ENCODE data around the gene NTF4. TPM values are rescaled to one million over a fixed set of nuclear protein-coding genes. Genes with fewer than 3 reads are reported as not detected.

The NTF4 gene
- total RNA-seq, 1 experiment from 2014 or later, result 3.9 TPM

DNA sequence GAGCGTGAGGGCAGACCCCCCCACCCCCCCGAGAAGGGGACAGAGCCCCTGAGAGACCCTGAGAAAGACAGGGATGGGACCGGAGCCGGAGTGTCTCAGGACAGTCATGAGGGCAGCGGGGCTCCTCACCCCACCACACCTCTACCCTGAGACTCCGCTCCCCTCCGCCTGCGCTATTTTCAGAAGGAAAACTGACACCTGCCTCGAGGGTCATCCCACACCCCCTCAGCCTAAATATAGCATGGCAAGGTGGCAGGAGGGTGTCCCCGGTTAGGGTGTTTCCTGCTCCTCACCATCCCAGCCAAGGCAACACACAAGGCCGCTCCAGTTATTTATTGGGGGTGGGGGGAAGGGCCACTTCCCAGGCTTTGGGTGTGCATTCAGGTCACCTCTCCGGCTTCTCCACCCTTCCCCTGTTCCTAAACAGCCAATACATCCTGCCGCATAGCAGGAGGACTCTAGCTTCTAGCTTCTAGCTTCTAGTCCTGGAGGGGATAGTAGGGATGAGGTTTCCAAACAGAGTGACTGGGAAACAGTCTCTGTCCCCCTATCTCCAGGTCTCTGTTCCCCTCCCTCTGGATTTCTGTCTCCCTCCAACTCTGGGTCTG, 1.4 kb upstream of the NTF4 start:
- ATAC-seq, result peak; percentile 4; the same call in 1 of the 2 replicates
- Mint-ChIP-seq H3K36me3 (no peaks in the 10 kb centered on the region; the same call in 1 of the 2 replicates), H3K27ac (no peak overlapping the region), H3K27me3 (ENCODE audit: low read depth) (peaks cover 79% of the 10 kb centered on the region), H3K4me1 (peaks cover 33% of the 10 kb centered on the region), H3K9me3 (peaks cover 8% of the 10 kb centered on the region), H3K4me3 (peak overlapping the region; percentile 66)
- ChIA-PET POLR2A (interaction anchor here (1.1 kb wide), 1 partner anchor 144 kb away, joined by 3 read pairs; no protein-coding TSS in a partner anchor), CTCF (interaction anchor here (0.9 to 4.6 kb wide), 9 partner anchors 8 to 127 kb away, joined by 3 to 26 read pairs (median 17); partner anchors contain the start of genes CGB7, GYS1, LIN7B and RUVBL2)
- TF ChIP-seq, protein P1, sequence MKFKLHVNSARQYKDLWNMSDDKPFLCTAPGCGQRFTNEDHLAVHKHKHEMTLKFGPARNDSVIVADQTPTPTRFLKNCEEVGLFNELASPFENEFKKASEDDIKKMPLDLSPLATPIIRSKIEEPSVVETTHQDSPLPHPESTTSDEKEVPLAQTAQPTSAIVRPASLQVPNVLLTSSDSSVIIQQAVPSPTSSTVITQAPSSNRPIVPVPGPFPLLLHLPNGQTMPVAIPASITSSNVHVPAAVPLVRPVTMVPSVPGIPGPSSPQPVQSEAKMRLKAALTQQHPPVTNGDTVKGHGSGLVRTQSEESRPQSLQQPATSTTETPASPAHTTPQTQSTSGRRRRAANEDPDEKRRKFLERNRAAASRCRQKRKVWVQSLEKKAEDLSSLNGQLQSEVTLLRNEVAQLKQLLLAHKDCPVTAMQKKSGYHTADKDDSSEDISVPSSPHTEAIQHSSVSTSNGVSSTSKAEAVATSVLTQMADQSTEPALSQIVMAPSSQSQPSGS (CRISPR knock-in tag; IDR thresholded peaks at IDR 0.05; ENCODE audit: borderline replicate concordance, low read depth), result no peak
- TF ChIP-seq, protein P2, sequence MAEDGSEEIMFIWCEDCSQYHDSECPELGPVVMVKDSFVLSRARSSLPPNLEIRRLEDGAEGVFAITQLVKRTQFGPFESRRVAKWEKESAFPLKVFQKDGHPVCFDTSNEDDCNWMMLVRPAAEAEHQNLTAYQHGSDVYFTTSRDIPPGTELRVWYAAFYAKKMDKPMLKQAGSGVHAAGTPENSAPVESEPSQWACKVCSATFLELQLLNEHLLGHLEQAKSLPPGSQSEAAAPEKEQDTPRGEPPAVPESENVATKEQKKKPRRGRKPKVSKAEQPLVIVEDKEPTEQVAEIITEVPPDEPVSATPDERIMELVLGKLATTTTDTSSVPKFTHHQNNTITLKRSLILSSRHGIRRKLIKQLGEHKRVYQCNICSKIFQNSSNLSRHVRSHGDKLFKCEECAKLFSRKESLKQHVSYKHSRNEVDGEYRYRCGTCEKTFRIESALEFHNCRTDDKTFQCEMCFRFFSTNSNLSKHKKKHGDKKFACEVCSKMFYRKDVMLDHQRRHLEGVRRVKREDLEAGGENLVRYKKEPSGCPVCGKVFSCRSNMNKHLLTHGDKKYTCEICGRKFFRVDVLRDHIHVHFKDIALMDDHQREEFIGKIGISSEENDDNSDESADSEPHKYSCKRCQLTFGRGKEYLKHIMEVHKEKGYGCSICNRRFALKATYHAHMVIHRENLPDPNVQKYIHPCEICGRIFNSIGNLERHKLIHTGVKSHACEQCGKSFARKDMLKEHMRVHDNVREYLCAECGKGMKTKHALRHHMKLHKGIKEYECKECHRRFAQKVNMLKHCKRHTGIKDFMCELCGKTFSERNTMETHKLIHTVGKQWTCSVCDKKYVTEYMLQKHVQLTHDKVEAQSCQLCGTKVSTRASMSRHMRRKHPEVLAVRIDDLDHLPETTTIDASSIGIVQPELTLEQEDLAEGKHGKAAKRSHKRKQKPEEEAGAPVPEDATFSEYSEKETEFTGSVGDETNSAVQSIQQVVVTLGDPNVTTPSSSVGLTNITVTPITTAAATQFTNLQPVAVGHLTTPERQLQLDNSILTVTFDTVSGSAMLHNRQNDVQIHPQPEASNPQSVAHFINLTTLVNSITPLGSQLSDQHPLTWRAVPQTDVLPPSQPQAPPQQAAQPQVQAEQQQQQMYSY (CRISPR knock-in tag; IDR thresholded peaks at IDR 0.05), result peak; percentile 66; the same call in 1 of the 2 replicates
- no peak for TF ChIP-seq NFYB (CRISPR knock-in tag; conservative IDR thresholded peaks at IDR 0.05; ENCODE audit: low read depth)
- TF ChIP-seq, protein P3, sequence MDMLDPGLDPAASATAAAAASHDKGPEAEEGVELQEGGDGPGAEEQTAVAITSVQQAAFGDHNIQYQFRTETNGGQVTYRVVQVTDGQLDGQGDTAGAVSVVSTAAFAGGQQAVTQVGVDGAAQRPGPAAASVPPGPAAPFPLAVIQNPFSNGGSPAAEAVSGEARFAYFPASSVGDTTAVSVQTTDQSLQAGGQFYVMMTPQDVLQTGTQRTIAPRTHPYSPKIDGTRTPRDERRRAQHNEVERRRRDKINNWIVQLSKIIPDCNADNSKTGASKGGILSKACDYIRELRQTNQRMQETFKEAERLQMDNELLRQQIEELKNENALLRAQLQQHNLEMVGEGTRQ (CRISPR knock-in tag; IDR thresholded peaks at IDR 0.05), result no peak
- TF ChIP-seq CBFB (CRISPR knock-in tag; IDR thresholded peaks at IDR 0.05; ENCODE audit: low read depth), result no peak
- DNase-seq (ENCODE audit: low spot score), result no peak

DNA sequence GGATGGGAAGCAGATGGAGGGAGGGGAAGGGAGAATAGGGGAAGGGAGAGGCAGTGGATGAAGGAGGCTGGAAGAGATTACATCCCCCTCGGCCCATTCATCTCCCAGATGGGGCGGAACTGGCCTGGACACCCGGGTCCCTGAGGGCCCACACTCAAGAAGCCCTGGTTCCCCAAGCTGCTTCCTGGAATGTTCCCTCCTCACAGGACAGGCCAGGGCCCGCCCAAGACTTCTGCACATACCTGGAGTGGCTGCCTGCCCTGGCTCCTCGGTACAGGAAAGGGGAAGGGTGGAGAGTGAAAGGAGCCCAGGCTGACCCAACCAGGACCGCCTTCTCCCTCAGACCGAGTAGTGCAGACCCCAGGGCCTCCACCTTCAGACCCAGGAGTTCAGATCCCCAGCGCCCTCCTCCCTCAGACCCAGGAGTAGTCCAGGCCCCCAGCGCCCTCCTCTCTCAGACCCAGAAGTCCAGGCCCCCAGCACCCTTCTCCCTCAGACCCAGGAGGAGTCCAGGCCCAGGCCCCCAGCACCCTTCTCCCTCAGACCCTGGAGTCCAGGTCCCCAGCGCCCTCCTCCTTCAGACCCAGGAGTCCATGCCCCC, 489 bp downstream of the NTF4 start:
- Mint-ChIP-seq H3K27me3 (ENCODE audit: low read depth) (peaks cover 79% of the 10 kb centered on the region), H3K9me3 (peaks cover 2% of the 10 kb centered on the region), H3K4me1 (peaks cover 33% of the 10 kb centered on the region), H3K36me3 (no peaks in the 10 kb centered on the region; the same call in 1 of the 2 replicates), H3K27ac (no peak overlapping the region), H3K4me3 (peak overlapping the region; percentile 59)
- CTCF ChIA-PET, result interaction anchor here (0.5 to 4.6 kb wide), 10 partner anchors 7 to 135 kb away, joined by 3 to 26 read pairs (median 14); partner anchors contain the start of genes CGB2, CGB7, GYS1 and RUVBL2
- DNase-seq (ENCODE audit: low spot score) (peak; percentile 45), ATAC-seq (peak; percentile 42)
- TF ChIP-seq, protein P4, sequence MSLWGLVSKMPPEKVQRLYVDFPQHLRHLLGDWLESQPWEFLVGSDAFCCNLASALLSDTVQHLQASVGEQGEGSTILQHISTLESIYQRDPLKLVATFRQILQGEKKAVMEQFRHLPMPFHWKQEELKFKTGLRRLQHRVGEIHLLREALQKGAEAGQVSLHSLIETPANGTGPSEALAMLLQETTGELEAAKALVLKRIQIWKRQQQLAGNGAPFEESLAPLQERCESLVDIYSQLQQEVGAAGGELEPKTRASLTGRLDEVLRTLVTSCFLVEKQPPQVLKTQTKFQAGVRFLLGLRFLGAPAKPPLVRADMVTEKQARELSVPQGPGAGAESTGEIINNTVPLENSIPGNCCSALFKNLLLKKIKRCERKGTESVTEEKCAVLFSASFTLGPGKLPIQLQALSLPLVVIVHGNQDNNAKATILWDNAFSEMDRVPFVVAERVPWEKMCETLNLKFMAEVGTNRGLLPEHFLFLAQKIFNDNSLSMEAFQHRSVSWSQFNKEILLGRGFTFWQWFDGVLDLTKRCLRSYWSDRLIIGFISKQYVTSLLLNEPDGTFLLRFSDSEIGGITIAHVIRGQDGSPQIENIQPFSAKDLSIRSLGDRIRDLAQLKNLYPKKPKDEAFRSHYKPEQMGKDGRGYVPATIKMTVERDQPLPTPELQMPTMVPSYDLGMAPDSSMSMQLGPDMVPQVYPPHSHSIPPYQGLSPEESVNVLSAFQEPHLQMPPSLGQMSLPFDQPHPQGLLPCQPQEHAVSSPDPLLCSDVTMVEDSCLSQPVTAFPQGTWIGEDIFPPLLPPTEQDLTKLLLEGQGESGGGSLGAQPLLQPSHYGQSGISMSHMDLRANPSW (CRISPR knock-in tag; conservative IDR thresholded peaks at IDR 0.05; ENCODE audit: low read depth), result no peak
- TF ChIP-seq, protein P5, sequence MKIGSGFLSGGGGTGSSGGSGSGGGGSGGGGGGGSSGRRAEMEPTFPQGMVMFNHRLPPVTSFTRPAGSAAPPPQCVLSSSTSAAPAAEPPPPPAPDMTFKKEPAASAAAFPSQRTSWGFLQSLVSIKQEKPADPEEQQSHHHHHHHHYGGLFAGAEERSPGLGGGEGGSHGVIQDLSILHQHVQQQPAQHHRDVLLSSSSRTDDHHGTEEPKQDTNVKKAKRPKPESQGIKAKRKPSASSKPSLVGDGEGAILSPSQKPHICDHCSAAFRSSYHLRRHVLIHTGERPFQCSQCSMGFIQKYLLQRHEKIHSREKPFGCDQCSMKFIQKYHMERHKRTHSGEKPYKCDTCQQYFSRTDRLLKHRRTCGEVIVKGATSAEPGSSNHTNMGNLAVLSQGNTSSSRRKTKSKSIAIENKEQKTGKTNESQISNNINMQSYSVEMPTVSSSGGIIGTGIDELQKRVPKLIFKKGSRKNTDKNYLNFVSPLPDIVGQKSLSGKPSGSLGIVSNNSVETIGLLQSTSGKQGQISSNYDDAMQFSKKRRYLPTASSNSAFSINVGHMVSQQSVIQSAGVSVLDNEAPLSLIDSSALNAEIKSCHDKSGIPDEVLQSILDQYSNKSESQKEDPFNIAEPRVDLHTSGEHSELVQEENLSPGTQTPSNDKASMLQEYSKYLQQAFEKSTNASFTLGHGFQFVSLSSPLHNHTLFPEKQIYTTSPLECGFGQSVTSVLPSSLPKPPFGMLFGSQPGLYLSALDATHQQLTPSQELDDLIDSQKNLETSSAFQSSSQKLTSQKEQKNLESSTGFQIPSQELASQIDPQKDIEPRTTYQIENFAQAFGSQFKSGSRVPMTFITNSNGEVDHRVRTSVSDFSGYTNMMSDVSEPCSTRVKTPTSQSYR (CRISPR knock-in tag; IDR thresholded peaks at IDR 0.05), result no peak
- TF ChIP-seq TP53 (CRISPR knock-in tag; IDR thresholded peaks at IDR 0.05) (no peak), ZNF396 (CRISPR knock-in tag; IDR thresholded peaks at IDR 0.05; ENCODE audit: borderline replicate concordance) (no peak), GRHL2 (CRISPR knock-in tag; IDR thresholded peaks at IDR 0.05; ENCODE audit: insufficient replicate concordance, severe bottlenecking) (no peak)
- TF ChIP-seq, protein P3 (CRISPR knock-in tag; IDR thresholded peaks at IDR 0.05), result no peak
- POLR2A ChIA-PET, result interaction anchor here (1.3 kb wide), 1 partner anchor 85 kb away, joined by 4 read pairs; no protein-coding TSS in a partner anchor
